WTC11 (cell line): ENCODE data around the gene TIMP2. TPM values are rescaled to one million over a fixed set of nuclear protein-coding genes. Genes with fewer than 3 reads are reported as not detected.

Source experiments
- ATAC-seq: fragments of 200-7000 bp; cut with Tn5 transposase; 2 replicates; pipeline ENCODE4 v1.10.0; 2021; ENCODE audit warnings: mild to moderate bottlenecking, moderate library complexity
- CTCF ChIA-PET: fragments of 300-600 bp; sonication (Branson Sonifier 250); formaldehyde crosslinking; loops from one replicate; lab custom pipeline; 2021; ENCODE audit warnings: antibody characterized with exemption; lab: Charles Lee
- POLR2A ChIA-PET: fragments of 350-600 bp; sonication (Branson Sonifier 250); formaldehyde crosslinking; loops from one replicate; lab custom pipeline; 2021; ENCODE audit warnings: antibody characterized with exemption; lab: Charles Lee
- DNase-seq: peaks from one replicate; pipeline ENCODE4 v3.0.0; 2021; ENCODE audit warnings: low spot score
- H3K27ac Mint-ChIP-seq: 2 replicates; pipeline ENCODE4 v1.8.0; 2021; ENCODE audit warnings: mixed read lengths
- H3K27me3 Mint-ChIP-seq: 2 replicates; pipeline ENCODE4 v1.8.0; 2021; ENCODE audit warnings: low read depth, mild to moderate bottlenecking, moderate library complexity, mixed read lengths
- H3K36me3 Mint-ChIP-seq: 2 replicates; pipeline ENCODE4 v1.8.0; 2021; ENCODE audit warnings: mixed read lengths
- H3K4me1 Mint-ChIP-seq: 2 replicates; pipeline ENCODE4 v1.8.0; 2022; ENCODE audit warnings: mixed read lengths
- H3K4me3 Mint-ChIP-seq: 2 replicates; pipeline ENCODE4 v1.8.0; 2021; ENCODE audit warnings: mild to moderate bottlenecking, moderate library complexity, mixed read lengths
- H3K9me3 Mint-ChIP-seq: 2 replicates; pipeline ENCODE4 v1.8.0; 2021; ENCODE audit warnings: mixed read lengths
- AFF4 ChIP-seq: sonication (generic); formaldehyde crosslinking; IDR thresholded peaks from 2 replicates; pipeline ENCODE4 v1.8.1; 2023; ENCODE audit warnings: mild to moderate bottlenecking, missing genetic modification reagents, borderline replicate concordance
- CREM ChIP-seq: sonication (generic); formaldehyde crosslinking; IDR thresholded peaks from 2 replicates; pipeline ENCODE4 v1.8.1; 2022; ENCODE audit warnings: mild to moderate bottlenecking, missing genetic modification reagents, moderate library complexity
- CTCF ChIP-seq: fragments of 200-600 bp; IDR thresholded peaks from 2 replicates; pipeline ENCODE4 v1.8.0; 2022; ENCODE audit warnings: antibody characterized with exemption
- ERG ChIP-seq: fragments of 250-450 bp; sonication (Bioruptor Pico); IDR thresholded peaks from 2 replicates; pipeline ENCODE4 v1.8.0; 2021; ENCODE audit warnings: mild to moderate bottlenecking
- ESRRA ChIP-seq: sonication (generic); formaldehyde crosslinking; IDR thresholded peaks from 2 replicates; pipeline ENCODE4 v1.8.1; 2022; ENCODE audit warnings: mild to moderate bottlenecking, missing genetic modification reagents, borderline replicate concordance
- GABPB1 ChIP-seq: sonication (generic); formaldehyde crosslinking; IDR thresholded peaks from 2 replicates; pipeline ENCODE4 v1.8.1; 2023; ENCODE audit warnings: mild to moderate bottlenecking, missing genetic modification reagents
- GRHL2 ChIP-seq: fragments of 250-450 bp; sonication (Bioruptor Pico); IDR thresholded peaks from 2 replicates; pipeline ENCODE4 v1.8.0; 2022; ENCODE audit warnings: mild to moderate bottlenecking, moderate library complexity; ENCODE audit not compliant: insufficient replicate concordance, severe bottlenecking
- HMGXB4 ChIP-seq: sonication (generic); formaldehyde crosslinking; IDR thresholded peaks from 2 replicates; pipeline ENCODE4 v1.8.1; 2023; ENCODE audit warnings: mild to moderate bottlenecking, moderate library complexity, missing genetic modification reagents
- IRF2 ChIP-seq: sonication (generic); formaldehyde crosslinking; IDR thresholded peaks from 2 replicates; pipeline ENCODE4 v1.8.0; 2022; ENCODE audit warnings: low read depth, missing genetic modification reagents, borderline replicate concordance
- JUN ChIP-seq: sonication (generic); formaldehyde crosslinking; IDR thresholded peaks from 2 replicates; pipeline ENCODE4 v1.8.0; 2023; ENCODE audit warnings: mild to moderate bottlenecking, missing genetic modification reagents
- KAT7 ChIP-seq: sonication (generic); formaldehyde crosslinking; IDR thresholded peaks from 2 replicates; pipeline ENCODE4 v1.8.1; 2023; ENCODE audit warnings: missing genetic modification reagents, mild to moderate bottlenecking, borderline replicate concordance
- MAX ChIP-seq: sonication (generic); formaldehyde crosslinking; IDR thresholded peaks from 2 replicates; pipeline ENCODE4 v1.8.0; 2022; ENCODE audit warnings: mild to moderate bottlenecking, missing genetic modification reagents
- MXD4 ChIP-seq: fragments of 250-450 bp; sonication (Bioruptor Pico); IDR thresholded peaks from 2 replicates; pipeline ENCODE4 v1.8.0; 2021; ENCODE audit warnings: mild to moderate bottlenecking, moderate library complexity, borderline replicate concordance
- NFYB ChIP-seq: sonication (generic); formaldehyde crosslinking; conservative IDR thresholded peaks from 2 replicates; pipeline ENCODE4 v1.8.0; 2022; ENCODE audit warnings: low read depth, missing genetic modification reagents
- NR2C2 ChIP-seq: sonication (generic); formaldehyde crosslinking; IDR thresholded peaks from 2 replicates; pipeline ENCODE4 v1.8.0; 2022; ENCODE audit warnings: mild to moderate bottlenecking, missing genetic modification reagents
- OVOL2 ChIP-seq: fragments of 250-450 bp; sonication (Bioruptor Pico); IDR thresholded peaks from 2 replicates; pipeline ENCODE4 v1.9.0; 2021; ENCODE audit warnings: mild to moderate bottlenecking, borderline replicate concordance
- SMAD3 ChIP-seq: sonication (generic); formaldehyde crosslinking; IDR thresholded peaks from 2 replicates; pipeline ENCODE4 v1.8.0; 2022; ENCODE audit warnings: missing genetic modification reagents, mild to moderate bottlenecking, borderline replicate concordance
- TP53 ChIP-seq: sonication (generic); formaldehyde crosslinking; IDR thresholded peaks from 2 replicates; pipeline ENCODE4 v1.8.1; 2023; ENCODE audit warnings: mild to moderate bottlenecking, missing genetic modification reagents
- USF2 ChIP-seq: sonication (generic); formaldehyde crosslinking; IDR thresholded peaks from 2 replicates; pipeline ENCODE4 v1.8.1; 2023; ENCODE audit warnings: mild to moderate bottlenecking, missing genetic modification reagents, moderate library complexity
- ZBTB43 ChIP-seq: sonication (generic); formaldehyde crosslinking; IDR thresholded peaks from 2 replicates; pipeline ENCODE4 v1.8.1; 2023; ENCODE audit warnings: mild to moderate bottlenecking, missing genetic modification reagents
- ZNF219 ChIP-seq: sonication (generic); formaldehyde crosslinking; IDR thresholded peaks from 2 replicates; pipeline ENCODE4 v1.8.0; 2023; ENCODE audit warnings: missing genetic modification reagents, mild to moderate bottlenecking, borderline replicate concordance
- ZNF416 ChIP-seq: fragments of 250-450 bp; sonication (Bioruptor Pico); IDR thresholded peaks from 2 replicates; pipeline ENCODE4 v1.9.0; 2021; ENCODE audit warnings: mild to moderate bottlenecking, inconsistent platforms
- ZNF423 ChIP-seq: fragments of 250-450 bp; sonication (Bioruptor Pico); IDR thresholded peaks from 2 replicates; pipeline ENCODE4 v2.1.2; 2022; ENCODE audit warnings: mild to moderate bottlenecking, moderate library complexity
- total RNA-seq: library from RNA; stranded (reverse); gene quantifications from 3 replicates; pipeline ENCODE4 v1.2.3, GENCODE V29; 2021

Gene TIMP2
- total RNA-seq, 1 experiment from 2014 or later: 37.1 TPM

GRCh38 chr17:78875363-78876093, 49.7 kb downstream of the TIMP2 start:
- peaks cover 7% of the 10 kb centered on the region for H3K36me3 Mint-ChIP-seq
- H3K4me1 Mint-ChIP-seq: peaks cover 13% of the 10 kb centered on the region
- no peaks in the 10 kb centered on the region for H3K27me3 Mint-ChIP-seq
- TF ChIP-seq NFYB (no peak), OVOL2 (CRISPR knock-in tag) (no peak), HMGXB4 (CRISPR knock-in tag) (no peak), NR2C2 (CRISPR knock-in tag) (no peak), MAX (CRISPR knock-in tag) (no peak), ZNF416 (CRISPR knock-in tag) (no peak), JUN (CRISPR knock-in tag) (no peak), CREM (CRISPR knock-in tag) (no peak), ZBTB43 (CRISPR knock-in tag) (no peak), KAT7 (CRISPR knock-in tag) (no peak), MXD4 (no peak), SMAD3 (CRISPR knock-in tag) (no peak), GABPB1 (no peak), ERG (no peak), TP53 (CRISPR knock-in tag) (no peak), GRHL2 (no peak)
- no peaks in the 10 kb centered on the region for H3K9me3 Mint-ChIP-seq
- H3K4me3 Mint-ChIP-seq: no peak overlapping the region
- ChIA-PET POLR2A (no interaction called here), CTCF (interaction anchor here (1.1 kb wide), 1 partner anchor 96 kb away, joined by 4 read pairs; no protein-coding TSS in a partner anchor)
- H3K27ac Mint-ChIP-seq: peak overlapping the region; percentile 38; the same call in 1 of the 2 replicates
- no peak for DNase-seq
- no peak for ATAC-seq

GRCh38 chr17:78873519-78874340, 51.5 kb downstream of the TIMP2 start:
- CTCF ChIA-PET: interaction anchor here (0.7 to 1.4 kb wide), 5 partner anchors 8 to 272 kb away, joined by 3 to 8 read pairs (median 5); no protein-coding TSS in a partner anchor
- TF ChIP-seq ZNF219 (CRISPR knock-in tag) (no peak), CREM (CRISPR knock-in tag) (no peak), ZNF423 (CRISPR knock-in tag) (no peak), USF2 (CRISPR knock-in tag) (no peak), AFF4 (CRISPR knock-in tag) (no peak), CTCF (no peak), IRF2 (CRISPR knock-in tag) (no peak), ESRRA (no peak)

More at GRCh38 chr17:78873519-78874340, 51.5 kb downstream of the TIMP2 start:
- no peak for DNase-seq
- Mint-ChIP-seq H3K27ac (no peak overlapping the region; the same call in 1 of the 2 replicates), H3K4me3 (no peak overlapping the region), H3K36me3 (peaks cover 14% of the 10 kb centered on the region), H3K27me3 (no peaks in the 10 kb centered on the region), H3K9me3 (no peaks in the 10 kb centered on the region), H3K4me1 (peaks cover under 1% of the 10 kb centered on the region)
- POLR2A ChIA-PET: interaction anchor here (0.6 kb wide), 1 partner anchor 28 kb away, joined by 4 read pairs; no protein-coding TSS in a partner anchor
- no peak for ATAC-seq
